ENCODE measurements around the gene TELO2.
A peak's percentile ranks its signal among the peaks of the same experiment; 100 is the strongest.

Gene TELO2

DNA sequence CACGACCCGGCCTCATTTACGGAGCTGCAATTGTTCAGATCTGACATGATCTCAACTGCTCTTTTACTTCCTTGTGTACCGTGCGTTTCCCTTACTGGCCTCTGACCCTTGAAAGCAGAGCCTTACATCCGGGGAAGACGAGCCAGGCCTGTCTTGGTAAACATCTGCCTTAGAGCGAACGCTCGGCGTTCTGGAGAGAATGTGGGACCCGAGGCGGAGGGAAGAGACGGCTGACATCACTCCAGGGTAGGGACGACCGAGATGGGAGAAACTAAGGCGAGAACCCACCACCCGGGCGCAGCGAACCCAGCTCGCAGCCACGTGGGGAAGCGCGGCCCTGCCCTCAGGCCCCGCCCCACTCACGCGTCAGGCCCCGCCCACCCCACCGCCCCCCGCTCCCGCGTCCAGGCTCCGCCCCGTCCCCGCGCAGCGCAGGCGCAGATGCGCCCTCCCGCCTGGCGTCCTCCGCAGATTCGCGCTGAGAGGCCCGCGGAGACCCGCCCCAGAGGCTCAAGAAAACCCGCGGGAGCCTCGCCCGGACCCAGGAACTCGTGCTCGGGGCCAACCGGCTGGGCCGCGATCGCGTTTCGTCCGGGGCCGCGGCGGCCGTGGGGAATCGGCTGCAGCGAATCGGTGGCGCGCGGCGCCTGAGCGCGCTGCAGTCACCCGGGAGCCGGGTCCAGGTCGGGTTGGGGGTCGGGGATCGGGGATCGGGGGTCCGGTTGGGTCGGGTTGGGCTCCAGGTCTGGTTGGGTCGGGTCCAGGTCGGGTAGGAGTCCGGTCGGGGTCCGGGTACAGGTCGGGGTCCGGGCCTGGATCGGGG, at the start of gene TELO2:
TELO2 (plus strand) TSS at position 438 of the 823 bp plus-strand sequence. CDS start 922 bp downstream, outside the sequence.
- H3K4me3 ChIP-seq (replicated peaks; ENCODE audit: low read depth, low read length), result peak within 1 kb of the TSS; percentile 74
- TF ChIP-seq CTCF (IDR thresholded peaks at IDR 0.05; ENCODE audit: low read length, missing control alignments), result no peak
- DNase-seq (ENCODE audit: low read depth), result peak; percentile 83

- H3K4me3 ChIP-seq (replicated peaks; ENCODE audit: low read depth, low read length), result no peak overlapping the region
- no peak for TF ChIP-seq CTCF (IDR thresholded peaks at IDR 0.05; ENCODE audit: low read length, missing control alignments)
These were observed 49.7 kb upstream of the TELO2 start for GRCh38 chr16:1443403-1443973.

GRCh38 chr16:1443980-1444729, 49.0 kb upstream of the TELO2 start, which contains the start of gene CCDC154:
CCDC154 (minus strand) TSS chr16:1444556; CDS start chr16:1444322, 234 bp downstream.
- DNase-seq (ENCODE audit: low read depth), result no peak
- H3K4me3 ChIP-seq (replicated peaks; ENCODE audit: low read depth, low read length), result no peak within 1 kb of the TSS
- TF ChIP-seq CTCF (IDR thresholded peaks at IDR 0.05; ENCODE audit: low read length, missing control alignments), result no peak

More at GRCh38 chr16:1443403-1443973, 49.7 kb upstream of the TELO2 start:
- no peak for DNase-seq (ENCODE audit: low read depth)

GRCh38 chr16:1444730-1445517, 48.2 kb upstream of the TELO2 start:
- H3K4me3 ChIP-seq (replicated peaks; ENCODE audit: low read depth, low read length), result no peak overlapping the region
- no peak for DNase-seq (ENCODE audit: low read depth)
- TF ChIP-seq CTCF (IDR thresholded peaks at IDR 0.05; ENCODE audit: low read length, missing control alignments), result no peak

DNA sequence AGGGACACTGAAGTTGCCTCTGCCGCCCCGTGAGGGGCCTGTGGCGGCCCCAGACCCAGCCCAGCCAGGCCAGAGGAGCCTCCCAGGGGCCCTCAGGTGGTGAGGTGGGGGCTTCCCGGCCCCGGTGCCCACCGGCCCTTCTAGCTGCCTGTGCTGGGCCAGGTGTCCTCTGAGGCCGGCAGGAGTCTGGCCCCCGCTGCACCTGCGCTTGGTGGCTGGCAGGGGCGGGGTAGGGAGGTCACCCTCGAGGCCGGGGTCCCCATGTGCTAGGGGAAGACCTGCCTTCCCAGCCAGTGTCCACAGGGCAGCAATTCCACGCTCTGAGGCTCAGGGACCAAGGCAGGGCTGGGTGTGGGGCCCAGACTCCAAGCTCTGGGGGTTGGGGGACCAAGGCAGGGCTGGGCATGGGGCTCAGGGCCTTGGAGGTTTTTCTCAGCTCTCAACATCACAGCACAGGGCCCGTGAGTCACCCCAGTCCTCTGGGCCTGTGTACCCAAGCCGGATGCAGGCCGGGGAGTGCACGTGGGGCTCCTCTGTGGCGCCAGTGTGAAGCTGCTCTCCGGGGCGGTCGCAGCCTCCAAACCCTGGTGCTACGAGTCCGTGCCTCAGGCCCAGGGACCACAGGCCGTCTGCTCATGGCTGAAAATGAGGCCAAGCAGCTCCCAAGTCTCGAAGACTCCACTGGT, 47.5 kb upstream of the TELO2 start:
- TF ChIP-seq CTCF (IDR thresholded peaks at IDR 0.05; ENCODE audit: low read length, missing control alignments), result no peak
- DNase-seq (ENCODE audit: low read depth), result no peak
- H3K4me3 ChIP-seq (replicated peaks; ENCODE audit: low read depth, low read length), result no peak overlapping the region

Data from fibroblast of pulmonary artery (primary cell).